ENCODE results near the gene PTPRCAP.

GRCh38 chr11:67422891-67423290 is 14.6 kb downstream of the PTPRCAP start:
- TF ChIP-seq YY1 (IDR thresholded peaks at IDR 0.05; ENCODE audit: borderline replicate concordance in 1 of 3, control insufficient read depth in 1 of 3, extremely low read depth in 1 of 3, insufficient read depth in 3 of 3, insufficient read length in 1 of 3, insufficient replicate concordance in 2 of 3, low read depth in 1 of 3, low read length in 2 of 3) (no peak), USF1 (CRISPR knock-in tag; IDR thresholded peaks at IDR 0.05) (no peak), ZNF639 (CRISPR knock-in tag; conservative IDR thresholded peaks at IDR 0.05 in 1 of 2, IDR thresholded peaks at IDR 0.05 in 1 of 2) (no peak), SETDB1 (IDR thresholded peaks at IDR 0.05; ENCODE audit: low read length) (no peak), TRIM24 (IDR thresholded peaks at IDR 0.05) (no peak)
